HEK293 (cell line): ENCODE data around the gene SMIM22.

Source experiments
- CTCF ChIA-PET: fragments of 350-600 bp; formaldehyde crosslinking; extraction: SDS; loops from one replicate; lab custom pipeline; 2021; ENCODE audit warnings: antibody characterized with exemption; lab: Yijun Ruan, JAX
- POLR2A ChIA-PET: fragments of 300-600 bp; formaldehyde crosslinking; extraction: SDS; loops from one replicate; lab custom pipeline; 2020; ENCODE audit warnings: antibody characterized with exemption, inconsistent platforms; lab: Yijun Ruan, JAX
- H3K27ac ChIP-seq: fragments of 200-500 bp; sonication (Bioruptor generic); 2 replicates; pipeline ENCODE4 v1.5.1; 2014; ENCODE audit warnings: low read depth, low read length, control low read depth, inconsistent platforms; ENCODE audit errors: extremely low read depth
- H3K36me3 ChIP-seq, 2 experiments: fragments of 200-500 bp in 1 of 2; sonication (Bioruptor generic) in 1 of 2; 1 replicate in 1 of 2; 2 replicates in 1 of 2; pipeline ENCODE4 v1.5.1; 2014 to 2017; ENCODE audit warnings: inconsistent platforms in 2 of 2, low read length in 2 of 2; ENCODE audit not compliant: control insufficient read depth in 2 of 2, insufficient read depth in 1 of 2
- H3K4me1 ChIP-seq: fragments of 200-500 bp; sonication (Bioruptor generic); 2 replicates; pipeline ENCODE4 v1.5.1; 2014; ENCODE audit warnings: mild to moderate bottlenecking, low read length, inconsistent platforms; ENCODE audit not compliant: control insufficient read depth, insufficient read depth
- H3K4me3 ChIP-seq: 2 replicates; pipeline ENCODE4 v1.5.1; 2011; ENCODE audit warnings: low read depth, mild to moderate bottlenecking, control low read depth, low read length, moderate library complexity
- H3K9me3 ChIP-seq: fragments of 200-500 bp; sonication (Bioruptor generic); 2 replicates; pipeline ENCODE4 v1.5.1; 2014; ENCODE audit warnings: low read depth, low read length, inconsistent platforms; ENCODE audit not compliant: control insufficient read depth, insufficient read depth
- FEZF1 ChIP-seq: fragments of 450-650 bp; formaldehyde crosslinking; IDR thresholded peaks from 2 replicates; pipeline ENCODE4 v1.5.1; 2016; ENCODE audit warnings: missing biosample characterization, missing genetic modification characterization
- KLF1 ChIP-seq: fragments of 450-650 bp; formaldehyde crosslinking; IDR thresholded peaks from 2 replicates; pipeline ENCODE4 v1.5.1; 2016; ENCODE audit warnings: missing biosample characterization, missing genetic modification characterization
- WT1 ChIP-seq: fragments of 450-650 bp; formaldehyde crosslinking; IDR thresholded peaks from 2 replicates; pipeline ENCODE4 v1.5.1; 2016; ENCODE audit warnings: missing biosample characterization, missing genetic modification characterization
- ZBTB7A ChIP-seq: fragments of 450-650 bp; formaldehyde crosslinking; IDR thresholded peaks from 2 replicates; pipeline ENCODE4 v1.5.1; 2016; ENCODE audit warnings: low read depth, missing biosample characterization, missing genetic modification characterization
- ZIC2 ChIP-seq: fragments of 450-650 bp; formaldehyde crosslinking; IDR thresholded peaks from 2 replicates; pipeline ENCODE4 v1.5.1; 2016; ENCODE audit warnings: missing biosample characterization, missing genetic modification characterization
- ZNF266 ChIP-seq: fragments of 450-650 bp; formaldehyde crosslinking; IDR thresholded peaks from 2 replicates; pipeline ENCODE4 v1.5.1; 2016; ENCODE audit warnings: missing biosample characterization, missing genetic modification characterization, low read depth
- ZNF324 ChIP-seq: fragments of 450-650 bp; formaldehyde crosslinking; IDR thresholded peaks from 2 replicates; pipeline ENCODE4 v1.5.1; 2016; ENCODE audit warnings: missing biosample characterization, missing genetic modification characterization
- ZNF610 ChIP-seq: fragments of 450-650 bp; formaldehyde crosslinking; IDR thresholded peaks from 2 replicates; pipeline ENCODE4 v1.5.1; 2016; ENCODE audit warnings: missing biosample characterization, missing genetic modification characterization, borderline replicate concordance
- ZNF624 ChIP-seq: fragments of 450-650 bp; formaldehyde crosslinking; IDR thresholded peaks from 2 replicates; pipeline ENCODE4 v1.5.1; 2017; ENCODE audit warnings: missing biosample characterization, missing genetic modification characterization
- ZNF677 ChIP-seq: fragments of 450-650 bp; IDR thresholded peaks from 2 replicates; pipeline ENCODE4 v1.5.0; 2018; ENCODE audit warnings: missing biosample characterization, mild to moderate bottlenecking, missing genetic modification characterization, moderate library complexity
- TF ChIP-seq, protein P1 (sequence below): fragments of 450-650 bp; formaldehyde crosslinking; IDR thresholded peaks from 2 replicates; pipeline ENCODE4 v1.5.1; 2016; ENCODE audit warnings: missing biosample characterization, missing genetic modification characterization
- TF ChIP-seq, protein P2 (sequence below): fragments of 450-650 bp; formaldehyde crosslinking; IDR thresholded peaks from 2 replicates; pipeline ENCODE4 v1.5.1; 2016; ENCODE audit warnings: missing biosample characterization, missing genetic modification characterization, low read depth

Gene SMIM22

DNA sequence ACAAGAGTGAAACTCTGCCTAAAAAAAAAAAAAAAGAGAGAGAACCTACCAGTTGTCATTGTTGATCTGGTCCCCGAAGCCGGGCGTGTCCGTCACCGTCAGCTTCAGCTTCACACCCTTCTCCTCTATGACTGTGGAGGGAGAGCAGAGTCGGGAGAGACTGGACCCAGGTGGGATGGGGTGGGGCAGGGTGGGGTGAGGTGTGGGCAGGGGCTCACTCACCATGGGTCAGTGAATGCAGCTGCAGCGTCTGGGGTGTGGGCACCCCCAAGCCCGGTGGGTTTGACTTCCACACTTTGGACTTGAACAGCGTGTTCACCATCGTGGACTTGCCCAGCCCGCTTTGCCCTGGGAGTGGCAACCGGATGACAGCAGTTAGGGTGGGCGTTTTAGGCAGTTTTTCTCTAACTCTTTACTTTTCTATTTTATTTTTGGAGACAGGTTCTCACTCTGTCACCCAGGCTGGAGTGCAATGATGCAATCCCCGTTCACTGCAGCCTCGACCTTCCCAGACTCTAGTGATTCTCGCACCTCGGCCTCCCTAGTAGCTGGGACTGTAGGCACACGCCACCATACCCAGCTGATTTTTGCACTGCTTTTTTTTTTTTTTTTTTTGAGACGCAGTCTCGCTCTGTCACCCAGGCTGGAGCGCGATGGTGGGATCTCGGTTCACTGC is 9.3 kb upstream of the SMIM22 start:
- Histone ChIP-seq H3K4me1 (no peaks in the 10 kb centered on the region), H3K36me3 (no peaks in the 10 kb centered on the region), H3K9me3 (no peaks in the 10 kb centered on the region), H3K4me3 (no peak overlapping the region), H3K27ac (no peak overlapping the region)
- CTCF ChIA-PET = no interaction called here
- POLR2A ChIA-PET = no interaction called here
- no peak for TF ChIP-seq ZNF624 (tag by site-specific recombination)
- peak; percentile 97 for TF ChIP-seq KLF1 (tag by site-specific recombination)

- ChIA-PET POLR2A (interaction anchor here (3.3 kb wide), 1 partner anchor 15 kb away, joined by 19 read pairs; the partner anchor contains the start of gene ROGDI), CTCF (no interaction called here)
- Histone ChIP-seq H3K4me1 (no peaks in the 10 kb centered on the region), H3K27ac (no peak overlapping the region), H3K9me3 (no peaks in the 10 kb centered on the region), H3K4me3 (no peak overlapping the region), H3K36me3 (no peaks in the 10 kb centered on the region)
- no peak for TF ChIP-seq ZNF610 (tag by site-specific recombination)
- no peak for TF ChIP-seq ZNF324 (tag by site-specific recombination)
- TF ChIP-seq WT1 (tag by site-specific recombination) = no peak
- TF ChIP-seq FEZF1 (tag by site-specific recombination) = no peak
- TF ChIP-seq ZBTB7A (tag by site-specific recombination) = no peak
- TF ChIP-seq ZNF677 (tag by site-specific recombination) = no peak
- TF ChIP-seq ZNF266 (tag by site-specific recombination) = no peak
These were observed 8.1 kb upstream of the SMIM22 start for GRCh38 chr16:4787068-4787467.

GRCh38 chr16:4787627-4788482 is 7.3 kb upstream of the SMIM22 start, which contains the start of gene SEPTIN12:
Gene SEPTIN12 (minus strand): TSS chr16:4788345. CDS start chr16:4787645, 700 bp downstream.
- Histone ChIP-seq H3K9me3 (no peaks in the 10 kb centered on the region), H3K36me3 (no peaks in the 10 kb centered on the region), H3K4me1 (no peaks in the 10 kb centered on the region), H3K27ac (no peak within 1 kb of the TSS), H3K4me3 (no peak within 1 kb of the TSS)
- POLR2A ChIA-PET = interaction anchor here (3.3 kb wide), 1 partner anchor 14 kb away, joined by 19 read pairs; the partner anchor contains the start of gene ROGDI
- CTCF ChIA-PET = no interaction called here
- TF ChIP-seq, protein P1, sequence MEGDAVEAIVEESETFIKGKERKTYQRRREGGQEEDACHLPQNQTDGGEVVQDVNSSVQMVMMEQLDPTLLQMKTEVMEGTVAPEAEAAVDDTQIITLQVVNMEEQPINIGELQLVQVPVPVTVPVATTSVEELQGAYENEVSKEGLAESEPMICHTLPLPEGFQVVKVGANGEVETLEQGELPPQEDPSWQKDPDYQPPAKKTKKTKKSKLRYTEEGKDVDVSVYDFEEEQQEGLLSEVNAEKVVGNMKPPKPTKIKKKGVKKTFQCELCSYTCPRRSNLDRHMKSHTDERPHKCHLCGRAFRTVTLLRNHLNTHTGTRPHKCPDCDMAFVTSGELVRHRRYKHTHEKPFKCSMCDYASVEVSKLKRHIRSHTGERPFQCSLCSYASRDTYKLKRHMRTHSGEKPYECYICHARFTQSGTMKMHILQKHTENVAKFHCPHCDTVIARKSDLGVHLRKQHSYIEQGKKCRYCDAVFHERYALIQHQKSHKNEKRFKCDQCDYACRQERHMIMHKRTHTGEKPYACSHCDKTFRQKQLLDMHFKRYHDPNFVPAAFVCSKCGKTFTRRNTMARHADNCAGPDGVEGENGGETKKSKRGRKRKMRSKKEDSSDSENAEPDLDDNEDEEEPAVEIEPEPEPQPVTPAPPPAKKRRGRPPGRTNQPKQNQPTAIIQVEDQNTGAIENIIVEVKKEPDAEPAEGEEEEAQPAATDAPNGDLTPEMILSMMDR (tag by site-specific recombination) = peak; percentile 58
- TF ChIP-seq ZIC2 (tag by site-specific recombination) = peak; percentile 67
- TF ChIP-seq, protein P2, sequence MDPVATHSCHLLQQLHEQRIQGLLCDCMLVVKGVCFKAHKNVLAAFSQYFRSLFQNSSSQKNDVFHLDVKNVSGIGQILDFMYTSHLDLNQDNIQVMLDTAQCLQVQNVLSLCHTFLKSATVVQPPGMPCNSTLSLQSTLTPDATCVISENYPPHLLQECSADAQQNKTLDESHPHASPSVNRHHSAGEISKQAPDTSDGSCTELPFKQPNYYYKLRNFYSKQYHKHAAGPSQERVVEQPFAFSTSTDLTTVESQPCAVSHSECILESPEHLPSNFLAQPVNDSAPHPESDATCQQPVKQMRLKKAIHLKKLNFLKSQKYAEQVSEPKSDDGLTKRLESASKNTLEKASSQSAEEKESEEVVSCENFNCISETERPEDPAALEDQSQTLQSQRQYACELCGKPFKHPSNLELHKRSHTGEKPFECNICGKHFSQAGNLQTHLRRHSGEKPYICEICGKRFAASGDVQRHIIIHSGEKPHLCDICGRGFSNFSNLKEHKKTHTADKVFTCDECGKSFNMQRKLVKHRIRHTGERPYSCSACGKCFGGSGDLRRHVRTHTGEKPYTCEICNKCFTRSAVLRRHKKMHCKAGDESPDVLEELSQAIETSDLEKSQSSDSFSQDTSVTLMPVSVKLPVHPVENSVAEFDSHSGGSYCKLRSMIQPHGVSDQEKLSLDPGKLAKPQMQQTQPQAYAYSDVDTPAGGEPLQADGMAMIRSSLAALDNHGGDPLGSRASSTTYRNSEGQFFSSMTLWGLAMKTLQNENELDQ (tag by site-specific recombination) = no peak
